Lower lobe of right lung (tissue), 2 donors: ENCODE results near the gene CHMP4B. TPM values are rescaled to one million over a fixed set of nuclear protein-coding genes. Genes with fewer than 3 reads are reported as not detected.

Experiments used
- ATAC-seq, 2 donors: fragments of 200-7000 bp; cut with Tn5 transposase; one replicate each; pipeline ENCODE4 v1.9.1; 2020 to 2022; ENCODE audit warnings: mild to moderate bottlenecking in 2 of 2, moderate library complexity in 2 of 2
- DNase-seq: peaks from one replicate; pipeline ENCODE4 v3.0.0-alpha.2; 2020
- H3K27ac ChIP-seq: fragments of 200-600 bp; one replicate; pipeline ENCODE4 v1.8.0; 2022
- H3K27me3 ChIP-seq: fragments of 200-600 bp; one replicate; pipeline ENCODE4 v1.8.0; 2022; ENCODE audit warnings: low read depth
- H3K36me3 ChIP-seq: fragments of 200-600 bp; one replicate; pipeline ENCODE4 v1.8.0; 2022; ENCODE audit warnings: mild to moderate bottlenecking
- H3K4me1 ChIP-seq: fragments of 200-600 bp; one replicate; pipeline ENCODE4 v1.8.0; 2022
- H3K4me3 ChIP-seq: fragments of 200-600 bp; one replicate; pipeline ENCODE4 v1.8.0; 2022; ENCODE audit warnings: mild to moderate bottlenecking
- H3K9me3 ChIP-seq: fragments of 200-600 bp; one replicate; pipeline ENCODE4 v1.8.0; 2022
- CTCF ChIP-seq: fragments of 200-600 bp; IDR thresholded peaks from one replicate; pipeline ENCODE4 v1.8.0; 2022; ENCODE audit warnings: antibody characterized with exemption, mild to moderate bottlenecking
- intact Hi-C: fragments of 100-400 bp; cut with DNase I; formaldehyde crosslinking; loops from one replicate; pipeline ENCODE4 v1.11.0; 2022
- long read RNA-seq: library from polyadenylated mRNA; unstranded; transcript quantifications from one replicate; pipeline ENCODE4 v2.0.0, GENCODE V29; 2021
- total RNA-seq: library from RNA; stranded (reverse); fragmentation: NEBNext Ultra II Directional; extraction: Animal tissue kit (Norgen Biotek cat#: 25700); gene quantifications from one replicate; pipeline ENCODE4 v1.2.1, GENCODE V29; 2021
- donor health status: DM: no; HTN: yes; CAD: no; lungs with severe emphysema.

CHMP4B gene
- total RNA-seq: 91.2 TPM
- long read RNA-seq, partial matches to known transcripts: 8 of 13 reads
- long read RNA-seq, other reads (novel, unspliced or antisense): 5 of 13 reads

- ATAC-seq (peak; percentile 97 to 99), DNase-seq (peak; percentile 100)
- no peak for TF ChIP-seq CTCF
- H3K27ac ChIP-seq: peak within 1 kb of the TSS; percentile 97
- H3K9me3 ChIP-seq: no peaks in the 10 kb centered on the region
- intact Hi-C loops: no loop called here
- H3K4me3 ChIP-seq: peak within 1 kb of the TSS; percentile 97
- H3K36me3 ChIP-seq: no peaks in the 10 kb centered on the region
- H3K27me3 ChIP-seq: no peaks in the 10 kb centered on the region
- H3K4me1 ChIP-seq: peaks cover 47% of the 10 kb centered on the region
Observed at GRCh38 chr20:33810885-33811775, at the start of gene CHMP4B. Gene CHMP4B (plus strand): TSS chr20:33811348. CDS start chr20:33811469, 121 bp downstream.

GRCh38 chr20:33761698-33762250 lies 49.4 kb upstream of the CHMP4B start:
- TF ChIP-seq CTCF: no peak
- Histone ChIP-seq H3K27ac (no peak overlapping the region), H3K4me1 (no peaks in the 10 kb centered on the region), H3K4me3 (no peak overlapping the region), H3K36me3 (peaks cover 34% of the 10 kb centered on the region), H3K9me3 (peaks cover 9% of the 10 kb centered on the region), H3K27me3 (no peaks in the 10 kb centered on the region)
- intact Hi-C loops: no loop called here
- no peak for ATAC-seq
- no peak for DNase-seq

- Histone ChIP-seq H3K27ac (no peak overlapping the region), H3K27me3 (no peaks in the 10 kb centered on the region), H3K36me3 (peaks cover 41% of the 10 kb centered on the region), H3K4me1 (no peaks in the 10 kb centered on the region), H3K4me3 (no peak overlapping the region), H3K9me3 (no peaks in the 10 kb centered on the region)
- intact Hi-C loops: no loop called here
- ATAC-seq (no peak), DNase-seq (no peak)
- no peak for TF ChIP-seq CTCF
Observed at GRCh38 chr20:33765099-33765498, 46.0 kb upstream of the CHMP4B start.

GRCh38 chr20:33765592-33765991 lies 45.6 kb upstream of the CHMP4B start:
- intact Hi-C loops: no loop called here
- Histone ChIP-seq H3K27me3 (no peaks in the 10 kb centered on the region), H3K36me3 (peaks cover 43% of the 10 kb centered on the region), H3K4me1 (no peaks in the 10 kb centered on the region), H3K9me3 (no peaks in the 10 kb centered on the region), H3K4me3 (no peak overlapping the region), H3K27ac (no peak overlapping the region)
- no peak for ATAC-seq
- no peak for TF ChIP-seq CTCF
- no peak for DNase-seq

- Histone ChIP-seq H3K27me3 (no peaks in the 10 kb centered on the region), H3K36me3 (peaks cover 40% of the 10 kb centered on the region), H3K9me3 (no peaks in the 10 kb centered on the region), H3K27ac (no peak overlapping the region), H3K4me3 (no peak overlapping the region), H3K4me1 (no peaks in the 10 kb centered on the region)
- TF ChIP-seq CTCF: no peak
- intact Hi-C loops: no loop called here
- ATAC-seq (no peak), DNase-seq (no peak)
Observed at GRCh38 chr20:33766686-33767085, 44.5 kb upstream of the CHMP4B start.
